ENCODE measurements around the gene FANCE.

GRCh38 chr6:35483490-35483889, 31.4 kb downstream of the FANCE start:
- TF ChIP-seq CTCF (conservative IDR thresholded peaks at IDR 0.05) = no peak
- TF ChIP-seq EZH2 (IDR thresholded peaks at IDR 0.05; ENCODE audit: low read depth) = no peak
